Lung (tissue), 12 donors: ENCODE measurements around the gene PROCA1. TPM values are rescaled to one million over a fixed set of nuclear protein-coding genes. Genes with fewer than 3 reads are reported as not detected.
"Not testable (repeated sequence)": the region's sequence is repeated elsewhere in the genome, so short reads cannot be mapped to it uniquely, and the experiment has no call there.

Source experiments
- ATAC-seq: fragments of 200-7000 bp; cut with Tn5 transposase; one replicate; pipeline ENCODE4 v1.9.1; 2020; ENCODE audit warnings: moderate number of reproducible peaks; ENCODE audit not compliant: insufficient read depth, low FRiP score
- DNase-seq, 3 donors: peaks; one replicate each; pipeline ENCODE4 v3.0.0-alpha.2; 2013 to 2017
- H3K27ac ChIP-seq, 2 donors: one replicate each; pipeline ENCODE4 v1.5.1; 2013; ENCODE audit warnings: mild to moderate bottlenecking in 2 of 2, moderate library complexity in 2 of 2, control low read depth in 1 of 2, inconsistent platforms in 1 of 2, low read depth in 1 of 2, low read length in 1 of 2
- H3K27me3 ChIP-seq, 3 donors: one replicate each; pipeline ENCODE4 v1.5.1; 2013; ENCODE audit warnings: low read length in 2 of 3; ENCODE audit not compliant: control insufficient read depth in 3 of 3, insufficient read depth in 3 of 3
- H3K36me3 ChIP-seq, 4 donors: one replicate each; pipeline ENCODE4 v1.5.1; 2013; ENCODE audit warnings: low read length in 4 of 4, mild to moderate bottlenecking in 1 of 4, moderate library complexity in 1 of 4; ENCODE audit not compliant: control insufficient read depth in 4 of 4, insufficient read depth in 4 of 4
- H3K4me1 ChIP-seq, 5 donors: one replicate each; pipeline ENCODE4 v1.5.1; 2013; ENCODE audit warnings: low read length in 5 of 5, mild to moderate bottlenecking in 2 of 5, moderate library complexity in 1 of 5; ENCODE audit not compliant: control insufficient read depth in 5 of 5, insufficient read depth in 5 of 5
- H3K4me3 ChIP-seq: one replicate; pipeline ENCODE4 v1.5.1; 2013; ENCODE audit warnings: mild to moderate bottlenecking, control low read depth, moderate library complexity
- H3K9ac ChIP-seq, 2 donors: one replicate each; pipeline ENCODE4 v1.5.1; 2013; ENCODE audit warnings: low read length in 2 of 2, control low read depth in 1 of 2; ENCODE audit not compliant: insufficient read depth in 1 of 2
- H3K9me3 ChIP-seq, 4 donors: one replicate each; pipeline ENCODE4 v1.5.1; 2013; ENCODE audit warnings: low read length in 3 of 4, mild to moderate bottlenecking in 1 of 4, moderate library complexity in 1 of 4; ENCODE audit not compliant: control insufficient read depth in 4 of 4, insufficient read depth in 3 of 4
- WGBS, 2 donors: extraction: QIAGEN DNeasy Blood & Tissue Kit; methylation state at CpG; one replicate each; pipeline ENCODE4 v1.1.7; 2013; 5-methylcytosine and 5-hydroxymethylcytosine counted together
- polyA plus RNA-seq, 2 donors: library from polyadenylated mRNA; stranded (reverse); fragments of 200-250 nt; gene quantifications; one replicate each; pipeline ENCODE4 v1.2.1, GENCODE V29; 2013
- total RNA-seq, 2 donors: library from RNA; depleted of rRNA in 1 of 2; stranded (reverse); fragments of >200 nt in 1 of 2; gene quantifications; one replicate each; pipeline ENCODE4 v1.2.1, GENCODE V29; 2014 to 2021
- TF ChIP-seq, protein P1 (sequence below): IDR thresholded peaks from 2 replicates; pipeline ENCODE4 v1.5.1; 2012; ENCODE audit warnings: mild to moderate bottlenecking; ENCODE audit errors: control extremely low read depth, extremely low read depth
- donor health status: control.
- donor health status: control.
- donor health status: Bipolar disorder and iron deficiency.
- donor health status: healthy.
- donor health status: DM: yes; HTN: yes; CAD: no.

PROCA1 gene
- total and polyA plus RNA-seq, 4 donors, result 1.2 to 3.7 (median 2.7) TPM

DNA sequence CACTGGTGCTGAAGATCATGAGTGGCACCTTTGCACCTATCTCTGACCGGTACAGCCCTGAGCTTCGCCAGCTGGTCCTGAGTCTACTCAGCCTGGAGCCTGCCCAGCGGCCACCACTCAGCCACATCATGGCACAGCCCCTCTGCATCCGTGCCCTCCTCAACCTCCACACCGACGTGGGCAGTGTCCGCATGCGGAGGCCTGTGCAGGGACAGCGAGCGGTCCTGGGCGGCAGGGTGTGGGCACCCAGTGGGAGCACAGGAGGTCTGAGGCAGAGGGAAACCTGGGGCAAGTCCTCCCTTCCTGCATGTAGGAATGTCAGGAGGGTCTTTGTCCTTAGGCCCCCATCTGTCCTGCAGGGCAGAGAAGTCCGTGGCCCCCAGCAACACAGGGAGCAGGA is 25.6 kb upstream of the PROCA1 start:
- H3K27ac ChIP-seq, result no peak overlapping the region
- H3K36me3 ChIP-seq, result peaks cover 0 to 7% (median 0%) of the 10 kb centered on the region in 4 donors
- H3K4me1 ChIP-seq, result no peaks in the 10 kb centered on the region
- TF ChIP-seq, protein P1, sequence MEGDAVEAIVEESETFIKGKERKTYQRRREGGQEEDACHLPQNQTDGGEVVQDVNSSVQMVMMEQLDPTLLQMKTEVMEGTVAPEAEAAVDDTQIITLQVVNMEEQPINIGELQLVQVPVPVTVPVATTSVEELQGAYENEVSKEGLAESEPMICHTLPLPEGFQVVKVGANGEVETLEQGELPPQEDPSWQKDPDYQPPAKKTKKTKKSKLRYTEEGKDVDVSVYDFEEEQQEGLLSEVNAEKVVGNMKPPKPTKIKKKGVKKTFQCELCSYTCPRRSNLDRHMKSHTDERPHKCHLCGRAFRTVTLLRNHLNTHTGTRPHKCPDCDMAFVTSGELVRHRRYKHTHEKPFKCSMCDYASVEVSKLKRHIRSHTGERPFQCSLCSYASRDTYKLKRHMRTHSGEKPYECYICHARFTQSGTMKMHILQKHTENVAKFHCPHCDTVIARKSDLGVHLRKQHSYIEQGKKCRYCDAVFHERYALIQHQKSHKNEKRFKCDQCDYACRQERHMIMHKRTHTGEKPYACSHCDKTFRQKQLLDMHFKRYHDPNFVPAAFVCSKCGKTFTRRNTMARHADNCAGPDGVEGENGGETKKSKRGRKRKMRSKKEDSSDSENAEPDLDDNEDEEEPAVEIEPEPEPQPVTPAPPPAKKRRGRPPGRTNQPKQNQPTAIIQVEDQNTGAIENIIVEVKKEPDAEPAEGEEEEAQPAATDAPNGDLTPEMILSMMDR, result no peak
- 96% methylated on average over 12 of the region's 12 CpGs for WGBS, 2 donors
- H3K9me3 ChIP-seq, result no peaks in the 10 kb centered on the region
- no peak for ATAC-seq
- H3K9ac ChIP-seq, result no peak overlapping the region
- DNase-seq, result no peak
- no peaks in the 10 kb centered on the region for H3K27me3 ChIP-seq
- no peak overlapping the region for H3K4me3 ChIP-seq

DNA sequence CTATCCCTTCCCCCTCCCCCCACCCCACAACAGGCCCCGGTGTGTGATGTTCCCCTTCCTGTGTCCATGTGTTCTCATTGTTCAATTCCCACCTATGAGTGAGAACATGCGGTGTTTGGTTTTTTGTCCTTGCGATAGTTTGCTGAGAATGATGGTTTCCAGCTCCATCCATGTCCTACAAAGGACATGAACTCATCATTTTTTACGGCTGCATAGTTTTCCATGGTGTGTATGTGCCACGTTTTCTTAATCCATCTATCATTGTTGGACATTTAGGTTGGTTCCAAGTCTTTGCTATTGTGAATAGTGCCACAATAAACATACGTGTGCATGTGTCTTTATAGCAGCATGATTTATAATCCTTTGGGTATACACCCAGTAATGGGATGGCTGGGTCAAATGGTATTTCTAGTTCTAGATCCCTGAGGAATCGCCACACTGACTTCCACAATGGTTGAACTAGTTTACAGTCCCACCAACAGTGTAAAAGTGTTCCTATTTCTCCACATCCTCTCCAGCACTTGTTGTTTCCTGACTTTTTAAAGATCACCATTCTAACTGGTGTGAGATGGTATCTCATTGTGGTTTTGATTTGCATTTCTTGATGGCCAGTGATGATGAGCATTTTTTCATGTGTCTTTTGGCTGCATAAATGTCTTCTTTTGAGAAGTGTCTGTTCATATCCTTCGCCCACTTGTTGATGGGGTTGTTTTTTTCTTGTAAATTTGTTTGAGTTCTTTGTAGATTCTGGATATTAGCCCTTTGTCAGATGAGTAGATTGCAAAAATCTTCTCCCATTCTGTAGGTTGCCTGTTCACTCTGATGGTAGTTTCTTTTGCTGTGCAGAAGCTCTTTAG is 24.5 kb upstream of the PROCA1 start:
- H3K27ac ChIP-seq, H3K36me3 ChIP-seq, H3K4me1 ChIP-seq, H3K4me3 ChIP-seq, H3K9me3 ChIP-seq, H3K9ac ChIP-seq, H3K27me3 ChIP-seq, ATAC-seq, DNase-seq: not testable (repeated sequence)
- WGBS, 2 donors, result 90 to 93% methylated on average over 5 of the region's 8 CpGs

DNA sequence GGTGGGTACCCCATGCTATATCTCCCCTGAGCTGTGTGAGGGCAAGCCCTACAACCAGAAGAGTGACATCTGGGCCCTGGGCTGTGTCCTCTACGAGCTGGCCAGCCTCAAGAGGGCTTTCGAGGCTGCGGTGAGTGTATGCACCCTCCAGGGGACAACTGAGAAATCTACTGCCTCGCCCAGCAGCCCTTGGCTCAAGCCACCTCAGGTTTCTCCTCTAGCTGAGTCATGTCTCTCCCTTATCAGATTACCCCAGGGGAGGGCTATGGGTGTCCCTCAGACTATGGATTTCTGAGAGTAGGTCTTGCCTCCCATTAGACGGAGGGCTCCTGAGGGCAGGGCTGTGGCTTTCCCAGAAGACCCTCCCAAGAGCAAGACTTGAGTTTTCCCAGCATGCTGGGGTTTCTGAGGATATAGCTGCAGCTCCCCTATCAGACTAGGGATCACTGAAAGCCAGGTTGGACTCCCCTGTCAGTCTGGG is 23.6 kb upstream of the PROCA1 start:
- Histone ChIP-seq H3K27me3 (no peaks in the 10 kb centered on the region), H3K4me3 (no peak overlapping the region), H3K4me1 (no peaks in the 10 kb centered on the region), H3K9ac (no peak overlapping the region), H3K36me3 (peaks cover 0 to 7% (median 0%) of the 10 kb centered on the region in 4 donors), H3K27ac (no peak overlapping the region), H3K9me3 (no peaks in the 10 kb centered on the region)
- 72 to 87% methylated on average over 5 of the region's 5 CpGs for WGBS, 2 donors
- DNase-seq, result no peak
- TF ChIP-seq, protein P1, result no peak
- ATAC-seq, result no peak

DNA sequence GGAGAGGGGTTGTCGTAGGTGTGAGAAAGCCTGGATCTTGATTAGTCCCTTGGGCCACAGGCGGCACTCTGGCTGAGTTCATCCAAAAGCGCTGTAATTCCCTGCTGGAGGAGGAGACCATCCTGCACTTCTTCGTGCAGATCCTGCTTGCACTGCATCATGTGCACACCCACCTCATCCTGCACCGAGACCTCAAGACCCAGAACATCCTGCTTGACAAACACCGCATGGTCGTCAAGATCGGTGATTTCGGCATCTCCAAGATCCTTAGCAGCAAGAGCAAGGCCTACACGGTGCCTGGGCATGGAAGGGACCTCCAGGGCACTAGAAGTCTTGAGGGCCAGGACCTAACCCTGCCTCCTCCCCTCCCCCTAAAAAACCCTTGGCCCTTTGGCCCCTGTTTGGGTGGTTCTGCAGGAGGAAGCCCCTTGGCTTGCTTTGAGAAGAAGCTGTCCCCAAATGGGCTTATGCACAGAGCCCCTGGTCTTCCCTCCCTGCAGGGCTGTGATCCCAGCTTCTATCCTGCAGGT is 23.1 kb upstream of the PROCA1 start:
- TF ChIP-seq, protein P1, result no peak
- ATAC-seq, result no peak
- no peak for DNase-seq

More for the DNA sequence above, 23.1 kb upstream of the PROCA1 start:
- H3K27ac ChIP-seq, result no peak overlapping the region
- H3K36me3 ChIP-seq, result peaks cover 0 to 7% (median 0%) of the 10 kb centered on the region in 4 donors
- H3K4me3 ChIP-seq, result no peak overlapping the region
- H3K9ac ChIP-seq, result no peak overlapping the region
- WGBS, 2 donors, result 91 to 92% methylated on average over 10 of the region's 10 CpGs
- no peaks in the 10 kb centered on the region for H3K9me3 ChIP-seq
- H3K27me3 ChIP-seq, result no peaks in the 10 kb centered on the region
- no peaks in the 10 kb centered on the region for H3K4me1 ChIP-seq
